SK-N-SH (cell line): ENCODE data around the gene PCLO. TPM values are rescaled to one million over a fixed set of nuclear protein-coding genes. Genes with fewer than 3 reads are reported as not detected.

ENCODE experiments used
- CTCF ChIA-PET: fragments of 300-600, 350-600 bp; formaldehyde crosslinking; extraction: SDS; loops from one replicate; lab custom pipeline; 2021; lab: Yijun Ruan, JAX
- POLR2A ChIA-PET: fragments of 350-600 bp; sonication (Branson Sonifier 250); formaldehyde crosslinking; extraction: SDS; loops from one replicate; lab custom pipeline; 2020; ENCODE audit warnings: antibody characterized with exemption, inconsistent platforms; lab: Yijun Ruan, JAX
- DNase-seq: peaks from one replicate; pipeline ENCODE4 v3.0.0; 2012
- H2AFZ ChIP-seq: fragments of 200-600 bp; sonication (generic); 2 replicates; pipeline ENCODE4 v1.8.1; 2016; ENCODE audit warnings: antibody characterized with exemption, mild to moderate bottlenecking, low read depth
- H3F3A ChIP-seq: fragments of 200-600 bp; sonication (generic); replicated peaks from 2 replicates; pipeline ENCODE3; 2016; ENCODE audit warnings: antibody characterized with exemption, mild to moderate bottlenecking; ENCODE audit not compliant: insufficient read depth
- H3K27ac ChIP-seq, 2 experiments: fragments of 200-500 bp in 1 of 2; fragments of 200-600 bp in 1 of 2; sonication (Bioruptor generic) in 1 of 2; sonication (generic), shearing (Covaris generic) in 1 of 2; 2 replicates each; pipeline versions ENCODE4 v1.5.1 to v1.6.1; 2014 to 2016; ENCODE audit warnings: low read depth in 2 of 2, inconsistent platforms in 1 of 2, low read length in 1 of 2, mild to moderate bottlenecking in 1 of 2, mixed read lengths in 1 of 2
- H3K27me3 ChIP-seq: fragments of 200-600 bp; sonication (generic), shearing (Covaris generic); 2 replicates; pipeline ENCODE4 v1.6.1; 2016; ENCODE audit warnings: mixed run types; ENCODE audit not compliant: insufficient read depth
- H3K36me3 ChIP-seq, 2 experiments: fragments of 200-500 bp in 1 of 2; fragments of 200-600 bp in 1 of 2; sonication (Bioruptor generic) in 1 of 2; sonication (generic) in 1 of 2; replicated peaks in 1 of 2; 2 replicates each; pipeline versions ENCODE3 to v1.5.1; 2014 to 2016; ENCODE audit warnings: low read length in 1 of 2, mild to moderate bottlenecking in 1 of 2; ENCODE audit not compliant: insufficient read depth in 2 of 2, control insufficient read depth in 1 of 2
- H3K4me1 ChIP-seq, 2 experiments: fragments of 200-500 bp in 1 of 2; fragments of 200-600 bp in 1 of 2; sonication (Bioruptor generic) in 1 of 2; sonication (generic), shearing (Covaris generic) in 1 of 2; 2 replicates each; pipeline versions ENCODE4 v1.5.1 to v1.6.1; 2014 to 2016; ENCODE audit warnings: low read depth in 1 of 2, low read length in 1 of 2, mixed run types in 1 of 2; ENCODE audit not compliant: insufficient read depth in 2 of 2, control insufficient read depth in 1 of 2
- H3K4me2 ChIP-seq: fragments of 200-600 bp; sonication (generic), shearing (Covaris generic); 2 replicates; pipeline ENCODE4 v1.6.1; 2017; ENCODE audit warnings: mixed run types
- H3K4me3 ChIP-seq, 2 experiments: fragments of 200-500 bp in 1 of 2; fragments of 200-600 bp in 1 of 2; sonication (Bioruptor generic) in 1 of 2; sonication (generic), shearing (Covaris generic) in 1 of 2; 2 replicates each; pipeline versions ENCODE4 v1.5.1 to v1.8.1; 2014 to 2016; ENCODE audit warnings: low read depth in 2 of 2, inconsistent platforms in 1 of 2, low read length in 1 of 2, mild to moderate bottlenecking in 1 of 2, mixed read lengths in 1 of 2, moderate library complexity in 1 of 2
- H3K79me2 ChIP-seq: fragments of 200-600 bp; sonication (generic); 2 replicates; pipeline ENCODE4 v1.8.1; 2017; ENCODE audit warnings: mild to moderate bottlenecking; ENCODE audit not compliant: insufficient read depth
- H3K9ac ChIP-seq: fragments of 200-600 bp; sonication (generic); 2 replicates; pipeline ENCODE4 v1.6.1; 2017; ENCODE audit warnings: mixed run types
- H3K9me2 ChIP-seq: fragments of 200-600 bp; sonication (generic); 2 replicates; pipeline ENCODE4 v1.6.1; 2017; ENCODE audit warnings: mixed run types
- H3K9me3 ChIP-seq: fragments of 200-600 bp; sonication (generic); 2 replicates; pipeline ENCODE4 v1.6.1; 2017; ENCODE audit warnings: mixed run types, mild to moderate bottlenecking, moderate library complexity
- H4K20me1 ChIP-seq: fragments of 200-600 bp; sonication (generic); 2 replicates; pipeline ENCODE4 v1.6.1; 2017; ENCODE audit warnings: mild to moderate bottlenecking, mixed run types; ENCODE audit not compliant: insufficient read depth
- EP300 ChIP-seq, 2 experiments: IDR thresholded peaks; 2 replicates each; pipeline versions ENCODE4 v1.4.0 to v1.6.1; 2012; ENCODE audit warnings: borderline replicate concordance in 1 of 2, low read depth in 1 of 2, low read length in 1 of 2
- FOXJ3 ChIP-seq: sonication (generic); formaldehyde crosslinking; IDR thresholded peaks from 2 replicates; pipeline ENCODE4 v1.5.1; 2020; ENCODE audit warnings: mild to moderate bottlenecking, missing genetic modification reagents
- GATA2 ChIP-seq: sonication (generic); formaldehyde crosslinking; IDR thresholded peaks from 2 replicates; pipeline ENCODE4 v1.5.0; 2020; ENCODE audit warnings: mild to moderate bottlenecking, missing genetic modification reagents
- RCOR1 ChIP-seq: fragments of 150-350 bp; IDR thresholded peaks from 2 replicates; pipeline ENCODE4 v1.6.1; 2017; ENCODE audit warnings: antibody characterized with exemption, low read length
- ZBTB33 ChIP-seq: IDR thresholded peaks from 2 replicates; pipeline ENCODE4 v1.4.0; 2012; ENCODE audit warnings: low read depth, borderline replicate concordance
- WGBS: methylation state at CpG from one replicate; pipeline ENCODE4 v1.1.6; 2017; ENCODE audit warnings: low lambda C conversion rate; 5-methylcytosine and 5-hydroxymethylcytosine counted together
- polyA plus RNA-seq, 3 experiments: library from polyadenylated mRNA; depleted of rRNA; stranded (reverse); fragments of >200 nt; gene quantifications; 2 replicates each; pipeline ENCODE4 v1.2.3, GENCODE V29; 2012
- TF ChIP-seq, protein P1 (sequence below): IDR thresholded peaks from 2 replicates; pipeline ENCODE4; 2012
- TF ChIP-seq, protein P2 (sequence below): IDR thresholded peaks from 2 replicates; pipeline ENCODE4 v1.4.0; 2012; ENCODE audit warnings: low read depth

PCLO gene
- polyA plus RNA-seq, 1 of the 3 experiments (the other 2 are of a cell fraction) = 0.51 TPM

DNA sequence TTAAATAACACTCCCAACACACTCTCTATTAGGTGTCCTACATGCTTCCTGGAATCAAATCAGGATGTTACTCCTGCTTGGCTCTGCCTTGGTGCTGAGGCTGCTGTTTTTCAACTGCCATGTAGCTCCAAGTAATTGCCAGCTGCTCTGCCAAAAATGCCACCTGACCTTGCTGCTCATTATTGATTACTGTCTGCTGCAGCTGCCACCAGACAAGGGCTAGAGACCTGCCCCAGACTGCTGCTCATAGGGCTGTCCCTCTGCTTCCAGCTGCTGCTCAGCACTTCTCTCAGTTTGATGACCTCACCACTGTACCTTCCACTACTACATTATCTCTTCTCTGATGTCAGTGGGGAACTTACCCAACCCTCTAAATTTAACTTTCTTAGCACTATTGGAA, 102.5 kb downstream of the PCLO start:
- TF ChIP-seq, protein P1, sequence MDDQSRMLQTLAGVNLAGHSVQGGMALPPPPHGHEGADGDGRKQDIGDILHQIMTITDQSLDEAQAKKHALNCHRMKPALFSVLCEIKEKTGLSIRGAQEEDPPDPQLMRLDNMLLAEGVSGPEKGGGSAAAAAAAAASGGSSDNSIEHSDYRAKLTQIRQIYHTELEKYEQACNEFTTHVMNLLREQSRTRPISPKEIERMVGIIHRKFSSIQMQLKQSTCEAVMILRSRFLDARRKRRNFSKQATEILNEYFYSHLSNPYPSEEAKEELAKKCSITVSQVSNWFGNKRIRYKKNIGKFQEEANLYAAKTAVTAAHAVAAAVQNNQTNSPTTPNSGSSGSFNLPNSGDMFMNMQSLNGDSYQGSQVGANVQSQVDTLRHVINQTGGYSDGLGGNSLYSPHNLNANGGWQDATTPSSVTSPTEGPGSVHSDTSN = no peak
- peak in 1 of 2 experiments; percentile 47; a peak in 1 of 4 replicates for TF ChIP-seq EP300 (IDR thresholded peaks at IDR 0.05; ENCODE audit: borderline replicate concordance in 1 of 2, low read depth in 1 of 2, low read length in 1 of 2)
- TF ChIP-seq GATA2 (CRISPR knock-in tag) = peak; percentile 23; the same call in 1 of the 2 replicates
- no peak for TF ChIP-seq ZBTB33
- peak; percentile 30; the same call in 1 of the 2 replicates for TF ChIP-seq RCOR1
- TF ChIP-seq FOXJ3 = peak; percentile 61; the same call in 1 of the 2 replicates
- H4K20me1 ChIP-seq = no peaks in the 10 kb centered on the region
- H3K9me2 ChIP-seq = peaks cover 4% of the 10 kb centered on the region; the same call in 1 of the 2 replicates
- H3K4me1 ChIP-seq = peaks cover 0 to 8% of the 10 kb centered on the region in 2 experiments; a peak in 2 of 4 replicates
- H3K27ac ChIP-seq = peak overlapping the region in 1 of 2 experiments; percentile 73; a peak in 2 of 4 replicates
- no peak overlapping the region for H2AFZ ChIP-seq
- H3K4me2 ChIP-seq = no peak overlapping the region
- H3K36me3 ChIP-seq = no peaks in the 10 kb centered on the region
- no peak overlapping the region for H3K4me3 ChIP-seq
- no peaks in the 10 kb centered on the region for H3K79me2 ChIP-seq
- H3K9ac ChIP-seq = no peak overlapping the region
- peak; percentile 9 for DNase-seq
- H3F3A ChIP-seq = no peaks in the 10 kb centered on the region
- no peaks in the 10 kb centered on the region for H3K9me3 ChIP-seq
- POLR2A ChIA-PET = no interaction called here
- CTCF ChIA-PET = interaction anchor here (0.8 to 5.4 kb wide), 2 partner anchors 12 to 40 kb away, joined by 3 to 28 read pairs; no protein-coding TSS in a partner anchor
- no peaks in the 10 kb centered on the region for H3K27me3 ChIP-seq

- Histone ChIP-seq H4K20me1 (no peaks in the 10 kb centered on the region), H3K4me3 (no peak overlapping the region), H3K4me1 (peaks cover 0 to 8% of the 10 kb centered on the region in 2 experiments; a peak in 2 of 4 replicates), H3K27ac (no peak overlapping the region), H3K9me2 (peaks cover 4% of the 10 kb centered on the region; the same call in 1 of the 2 replicates), H3K27me3 (no peaks in the 10 kb centered on the region), H3K9me3 (no peaks in the 10 kb centered on the region), H3K79me2 (no peaks in the 10 kb centered on the region), H3K4me2 (no peak overlapping the region), H2AFZ (no peak overlapping the region), H3F3A (no peaks in the 10 kb centered on the region), H3K9ac (no peak overlapping the region)
- WGBS = 87% methylated on average over 5 of the region's 5 CpGs
- ChIA-PET CTCF (interaction anchor here (0.8 to 3.5 kb wide), 2 partner anchors 9 to 14 kb away, joined by 3 to 14 read pairs; no protein-coding TSS in a partner anchor), POLR2A (no interaction called here)
- TF ChIP-seq, protein P2, sequence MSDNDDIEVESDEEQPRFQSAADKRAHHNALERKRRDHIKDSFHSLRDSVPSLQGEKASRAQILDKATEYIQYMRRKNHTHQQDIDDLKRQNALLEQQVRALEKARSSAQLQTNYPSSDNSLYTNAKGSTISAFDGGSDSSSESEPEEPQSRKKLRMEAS = no peak
- TF ChIP-seq, all 33 proteins: peak for 0
- H3K36me3 ChIP-seq = no peaks in the 10 kb centered on the region
- DNase-seq = no peak
These were observed 104.0 kb downstream of the PCLO start for GRCh38 chr7:83058667-83059066.
